ENCODE data around the gene CRAT. TPM values are rescaled to one million over a fixed set of nuclear protein-coding genes. Genes with fewer than 3 reads are reported as not detected.

CRAT gene
- polyA plus RNA-seq, 3 donors = 38.0 to 48.9 (median 45.9) TPM

DNA sequence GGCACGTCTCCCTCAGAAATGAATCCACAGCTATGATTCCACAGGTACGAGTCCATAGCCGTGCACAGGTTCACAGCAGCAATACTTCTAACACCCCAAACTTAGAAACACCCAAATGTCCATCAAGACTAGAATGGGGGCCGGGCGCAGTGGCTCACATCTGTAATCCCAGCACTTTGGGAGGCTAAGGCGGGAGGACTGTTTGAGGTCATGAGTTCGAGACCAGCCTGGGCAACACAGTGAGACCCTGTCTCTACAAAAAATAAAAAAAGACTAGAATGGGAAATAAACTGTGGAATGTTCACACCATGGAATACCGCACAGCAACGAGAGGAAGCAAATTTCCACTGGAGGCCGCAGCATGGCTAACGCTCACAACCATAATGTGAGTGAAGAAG lies 34.0 kb downstream of the CRAT start:
- DNase-seq (ENCODE audit: extremely low read depth in 1 of 11, low read depth in 9 of 11, low spot score in 4 of 11) = no peak

DNA sequence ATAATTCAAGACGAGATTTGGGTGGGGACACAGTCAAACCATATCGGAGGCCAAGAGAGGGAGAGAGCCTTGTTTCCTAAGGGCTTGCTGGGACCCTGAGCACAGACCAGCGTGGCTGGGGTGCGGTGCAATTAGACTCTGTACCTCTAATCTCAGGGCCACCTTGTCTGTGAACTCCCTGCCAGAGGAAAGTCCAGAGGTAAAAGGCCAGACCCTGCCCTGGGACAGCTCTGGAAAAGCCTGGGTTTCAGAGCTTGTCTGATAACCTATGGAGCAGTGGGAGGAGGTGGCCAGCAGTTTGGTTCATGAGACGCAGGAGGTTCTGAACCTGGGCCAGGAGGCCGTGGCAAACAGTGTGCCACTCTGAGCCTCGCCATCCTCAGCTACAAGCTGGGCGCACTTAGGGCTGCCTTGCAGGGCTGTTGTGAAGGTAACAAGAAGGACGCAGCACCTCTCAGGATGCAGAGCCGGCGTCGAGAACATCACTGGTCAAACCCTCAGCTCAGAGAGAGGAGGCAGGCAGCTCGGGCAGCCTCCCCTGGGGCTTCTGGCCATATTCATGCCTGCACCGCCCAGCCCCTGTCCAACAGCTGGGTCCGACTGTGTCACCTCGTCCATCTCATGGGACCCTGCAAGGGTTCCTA lies 34.5 kb downstream of the CRAT start:
- no peak for DNase-seq (ENCODE audit: extremely low read depth in 1 of 11, low read depth in 9 of 11, low spot score in 4 of 11)

DNA sequence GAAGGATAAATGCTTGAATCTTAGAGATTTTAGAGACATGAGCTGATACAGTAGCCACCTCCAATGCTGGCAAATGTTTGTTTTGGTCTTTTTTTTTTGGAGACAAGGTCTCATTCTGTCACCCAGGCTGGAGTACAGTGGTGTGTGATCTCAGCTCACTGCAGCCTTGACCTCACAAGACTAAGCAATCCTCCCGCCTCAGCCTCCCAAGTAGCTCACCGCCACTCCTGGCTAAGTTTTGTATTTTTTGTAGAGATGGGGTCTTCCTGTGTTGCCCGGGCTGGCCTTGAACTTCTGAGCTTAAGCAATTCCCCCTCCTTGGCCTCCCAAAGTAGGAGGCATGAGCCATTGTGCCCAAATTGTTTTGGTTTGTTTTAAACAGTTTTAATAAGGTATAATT lies 36.5 kb downstream of the CRAT start:
- no peak for DNase-seq (ENCODE audit: extremely low read depth in 1 of 11, low read depth in 9 of 11, low spot score in 4 of 11)

DNA sequence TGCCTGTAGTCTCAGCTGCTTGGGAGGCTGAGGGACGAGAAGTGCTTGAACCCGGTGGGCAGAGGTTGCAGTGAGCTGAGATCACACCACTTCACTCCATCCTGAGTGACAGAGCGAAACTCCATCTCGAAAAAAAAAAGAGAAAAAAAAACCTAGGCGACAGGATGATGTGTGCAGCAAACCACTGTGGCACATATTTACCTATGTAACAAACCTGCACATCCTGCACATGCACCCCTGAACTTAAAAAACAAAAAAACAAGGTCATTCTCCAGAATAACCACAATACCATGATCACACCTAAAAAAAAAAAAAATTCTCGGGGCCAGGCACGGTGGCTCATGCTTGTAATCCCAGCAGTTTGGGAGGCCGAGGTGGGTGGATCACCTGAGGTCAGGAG lies 37.2 kb downstream of the CRAT start:
- DNase-seq (ENCODE audit: extremely low read depth in 1 of 11, low read depth in 9 of 11, low spot score in 4 of 11) = no peak

DNA sequence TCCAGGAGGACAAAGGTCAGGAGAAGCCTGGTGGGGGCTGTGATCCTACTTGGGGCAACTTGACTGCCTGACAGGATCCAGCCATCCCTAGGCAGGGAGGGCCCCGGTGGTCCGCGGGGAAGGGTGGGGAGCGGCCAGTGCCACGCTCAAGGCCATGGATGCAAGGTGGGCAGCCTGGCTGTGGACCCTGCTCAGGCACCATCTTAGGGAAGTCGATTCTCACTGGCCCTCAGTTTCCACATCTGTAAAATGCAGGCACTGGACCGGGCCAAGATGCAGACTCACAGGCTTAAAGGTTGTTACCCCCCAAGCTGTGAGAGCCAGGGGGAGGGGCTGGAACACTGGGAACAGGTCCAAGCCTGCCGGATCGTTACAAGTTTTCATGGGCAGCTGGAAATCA lies 38.4 kb downstream of the CRAT start:
- DNase-seq (ENCODE audit: extremely low read depth in 1 of 11, low read depth in 9 of 11, low spot score in 4 of 11) = no peak

DNA sequence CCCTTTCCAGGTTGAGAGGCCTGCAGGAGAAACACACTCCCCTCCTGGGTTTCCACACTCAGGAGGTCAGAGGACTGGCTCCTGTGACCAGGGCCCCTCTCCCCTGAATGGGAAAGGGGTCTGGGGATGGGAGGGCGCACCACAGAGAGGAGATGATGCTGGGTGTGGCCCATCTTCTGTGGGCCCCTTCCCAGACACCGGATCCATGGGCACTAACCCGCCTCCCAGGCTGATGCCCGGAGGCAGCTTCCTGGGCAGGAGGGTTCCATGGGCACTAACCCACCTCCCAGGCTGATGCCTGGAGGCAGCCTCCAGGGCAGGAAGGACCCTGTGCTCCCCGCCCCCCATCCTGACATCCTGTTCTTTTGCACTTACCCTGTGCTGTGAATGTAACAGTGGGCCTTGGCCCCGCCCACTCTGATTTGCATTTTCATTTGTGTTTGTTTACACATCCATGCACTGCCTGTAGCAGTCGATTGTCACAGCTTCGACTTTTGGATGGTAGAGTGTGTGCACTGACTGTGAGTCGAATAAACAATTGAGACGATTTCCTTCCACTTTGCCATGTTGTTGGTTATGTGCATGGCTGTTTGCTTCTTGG lies 39.0 kb downstream of the CRAT start:
- no peak for DNase-seq (ENCODE audit: extremely low read depth in 1 of 11, low read depth in 9 of 11, low spot score in 4 of 11)

DNA sequence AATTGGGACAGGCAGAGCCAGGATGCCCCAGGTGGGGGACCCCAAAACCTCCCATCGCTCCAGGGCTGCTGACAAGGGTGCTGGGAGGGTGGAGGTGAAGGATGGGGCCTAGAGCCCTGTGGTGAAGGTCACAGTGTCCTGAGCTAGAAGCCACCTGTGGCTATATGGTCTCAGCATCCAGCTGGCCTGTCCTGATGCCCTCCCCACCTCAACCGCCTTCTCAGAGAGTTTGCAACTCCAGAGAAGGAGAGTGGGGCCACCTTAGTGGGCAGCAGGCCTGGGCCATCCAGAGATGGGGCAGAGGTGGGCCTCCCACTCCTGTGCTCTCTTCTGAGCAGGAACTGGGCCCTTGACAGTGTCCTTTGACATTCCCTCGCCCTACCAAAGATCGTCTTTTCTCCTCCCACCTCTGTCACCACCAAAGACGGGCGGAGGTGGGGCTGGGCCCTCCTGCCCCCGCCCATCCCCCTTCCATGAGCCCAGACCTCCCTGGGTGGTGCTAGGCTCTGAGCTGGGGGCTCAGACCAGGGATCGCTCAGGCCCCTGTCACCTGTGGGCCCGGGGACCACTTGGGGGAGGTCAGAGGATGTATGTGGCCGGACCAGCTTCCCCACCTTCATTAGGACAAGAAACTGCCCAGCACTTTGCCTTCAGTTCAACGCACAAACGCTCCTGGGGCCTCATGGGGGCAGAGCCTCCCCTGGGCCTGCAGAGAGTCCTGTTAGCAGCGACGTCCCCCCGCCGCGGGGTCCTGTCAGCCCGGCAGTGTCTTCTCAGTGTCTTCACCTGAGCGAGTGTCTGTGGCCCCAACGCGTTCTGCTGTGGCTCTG lies 39.7 kb downstream of the CRAT start:
- no peak for DNase-seq (ENCODE audit: extremely low read depth in 1 of 11, low read depth in 9 of 11, low spot score in 4 of 11)

DNA sequence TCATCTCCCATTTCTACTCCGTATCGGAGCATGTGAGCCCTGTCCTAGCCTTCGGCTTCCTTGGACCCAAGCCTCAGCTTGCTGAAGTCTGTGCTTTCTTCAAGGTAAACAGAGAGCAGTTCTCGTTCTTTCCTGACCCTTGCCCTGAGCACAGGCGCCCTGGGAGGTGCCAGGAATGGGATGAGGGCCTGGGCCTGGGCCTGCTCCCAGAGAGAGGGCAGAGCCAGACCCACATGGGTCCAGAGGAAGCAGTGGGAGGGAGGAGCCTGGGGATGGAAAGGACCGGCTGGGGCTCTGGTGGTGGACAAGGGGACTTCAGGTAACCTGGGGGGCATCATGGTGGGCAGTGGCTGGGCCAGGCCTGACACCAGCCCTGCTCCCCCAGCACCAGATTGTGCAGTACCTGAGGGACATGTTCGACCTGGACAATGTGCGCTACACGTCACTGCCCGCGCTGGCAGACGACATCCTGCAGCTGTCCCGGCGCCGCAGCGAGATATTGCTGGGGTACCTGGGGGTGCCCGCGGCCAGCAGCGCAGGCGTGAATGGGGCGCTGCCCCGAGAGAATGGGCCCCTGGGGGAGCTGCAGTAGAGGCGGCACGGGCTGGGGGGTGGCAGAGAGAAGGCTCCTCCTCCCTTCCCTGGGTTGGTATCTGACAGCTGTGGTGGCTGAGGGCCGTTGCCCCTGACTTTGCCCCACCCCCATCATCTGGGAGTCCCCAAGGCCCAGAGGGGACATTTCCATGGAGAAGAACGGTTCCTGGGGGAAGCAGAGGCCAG lies 40.5 kb downstream of the CRAT start:
- no peak for DNase-seq (ENCODE audit: extremely low read depth in 1 of 11, low read depth in 9 of 11, low spot score in 4 of 11)

DNA sequence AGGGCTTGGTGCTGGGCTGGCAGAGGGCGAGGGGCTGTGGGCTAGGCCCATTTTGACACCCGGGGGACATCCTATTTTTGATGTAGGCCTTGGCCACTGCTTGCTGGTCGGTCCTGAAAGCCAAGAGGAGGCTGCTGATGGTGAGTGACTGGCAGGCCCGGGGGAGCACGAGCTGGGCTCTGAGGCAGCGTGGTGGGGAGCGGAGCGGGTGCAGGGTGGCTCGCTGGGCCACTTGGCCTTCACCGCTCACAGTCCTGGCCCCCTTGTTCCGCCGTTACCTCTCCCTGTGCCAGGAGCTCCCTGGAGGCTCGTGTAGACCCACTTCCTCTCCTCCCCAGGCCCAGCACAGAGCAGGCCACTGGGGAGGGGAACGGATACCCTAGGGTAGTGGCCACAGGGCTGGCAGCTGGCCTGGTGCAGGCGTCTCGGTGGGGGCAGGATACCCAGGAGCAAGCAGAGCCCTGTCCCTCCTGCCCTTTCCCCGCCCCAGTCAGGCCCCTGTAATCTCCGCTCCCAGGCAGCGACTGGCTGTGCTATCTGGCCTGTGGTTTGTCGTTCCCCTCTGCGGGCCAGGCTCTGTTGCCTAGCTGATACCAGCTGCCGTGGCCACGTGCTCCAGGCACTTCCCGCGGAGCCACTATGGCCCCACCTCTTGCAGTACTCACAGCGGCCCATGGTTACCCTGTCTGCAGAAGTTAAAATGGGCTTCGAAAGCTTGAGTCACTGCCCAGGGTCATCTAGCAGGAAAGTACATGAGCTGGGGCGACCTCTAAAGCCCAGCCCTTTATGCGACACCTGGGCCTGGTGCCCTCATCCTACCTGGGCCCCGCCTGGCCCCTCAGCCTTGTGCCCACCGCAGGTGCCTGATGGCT lies 41.4 kb downstream of the CRAT start:
- no peak for DNase-seq (ENCODE audit: extremely low read depth in 1 of 11, low read depth in 9 of 11, low spot score in 4 of 11)

DNA sequence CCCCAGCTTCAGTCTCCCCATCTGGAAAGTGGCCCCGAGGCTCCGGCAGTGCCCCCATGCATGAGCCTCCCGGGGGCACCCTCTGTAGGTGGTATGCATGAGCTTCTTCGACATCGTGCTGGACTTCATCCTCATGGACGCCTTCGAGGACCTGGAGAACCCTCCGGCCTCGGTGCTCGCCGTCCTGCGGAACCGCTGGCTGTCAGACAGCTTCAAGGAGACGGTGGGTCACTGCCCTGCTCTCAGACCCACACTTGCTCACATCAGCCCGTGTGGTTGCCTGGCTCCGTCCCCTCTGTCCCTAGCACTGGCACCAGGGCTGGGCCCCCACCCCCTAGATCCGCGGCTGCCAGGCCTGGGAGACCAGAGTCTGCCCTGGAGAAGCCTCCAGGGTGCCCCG lies 42.5 kb downstream of the CRAT start:
- DNase-seq (ENCODE audit: extremely low read depth in 1 of 11, low read depth in 9 of 11, low spot score in 4 of 11) = no peak

DNA sequence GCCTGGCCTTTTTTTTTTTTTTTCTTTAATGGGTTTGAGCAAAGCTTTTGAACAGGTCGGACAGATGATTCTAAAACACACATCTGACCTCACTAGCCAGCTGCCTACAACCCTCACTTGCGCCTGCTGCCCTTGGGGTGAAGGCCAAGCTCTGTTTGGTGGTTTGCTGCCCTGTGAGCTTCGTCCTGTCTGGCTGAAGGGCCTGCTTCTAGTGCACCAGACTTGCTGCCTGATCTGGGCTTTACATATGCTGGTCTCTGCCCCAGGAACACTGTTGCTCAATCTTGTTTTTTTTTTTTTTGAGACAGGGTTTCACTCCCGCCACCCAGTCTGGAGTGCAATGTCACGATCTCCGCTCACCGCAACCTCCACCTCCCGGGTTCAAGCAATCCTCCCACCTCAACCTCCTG lies 46.1 kb downstream of the CRAT start:
- no peak for DNase-seq (ENCODE audit: extremely low read depth in 1 of 11, low read depth in 9 of 11, low spot score in 4 of 11)

DNA sequence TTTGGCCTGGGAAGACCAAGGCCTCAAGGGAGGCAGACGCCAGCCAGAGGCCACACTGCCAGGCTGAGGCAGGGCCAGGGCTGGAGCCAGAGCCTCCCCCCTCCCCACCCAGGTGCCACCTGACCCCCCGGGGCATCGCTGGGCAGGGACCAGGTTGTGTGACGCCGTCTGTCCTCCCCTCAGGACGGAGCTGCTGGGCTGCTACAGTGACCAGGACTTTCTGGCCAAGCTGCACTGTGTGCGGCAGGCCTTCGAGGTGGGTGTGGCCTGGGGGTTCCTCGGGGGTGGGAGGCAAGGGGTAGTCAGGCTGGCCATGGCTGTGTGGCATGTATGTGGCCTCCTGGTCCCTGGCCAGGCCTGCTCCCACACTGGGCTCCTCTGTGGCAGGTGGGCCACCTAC lies 47.5 kb downstream of the CRAT start:
- no peak for DNase-seq (ENCODE audit: extremely low read depth in 1 of 11, low read depth in 9 of 11, low spot score in 4 of 11)

DNA sequence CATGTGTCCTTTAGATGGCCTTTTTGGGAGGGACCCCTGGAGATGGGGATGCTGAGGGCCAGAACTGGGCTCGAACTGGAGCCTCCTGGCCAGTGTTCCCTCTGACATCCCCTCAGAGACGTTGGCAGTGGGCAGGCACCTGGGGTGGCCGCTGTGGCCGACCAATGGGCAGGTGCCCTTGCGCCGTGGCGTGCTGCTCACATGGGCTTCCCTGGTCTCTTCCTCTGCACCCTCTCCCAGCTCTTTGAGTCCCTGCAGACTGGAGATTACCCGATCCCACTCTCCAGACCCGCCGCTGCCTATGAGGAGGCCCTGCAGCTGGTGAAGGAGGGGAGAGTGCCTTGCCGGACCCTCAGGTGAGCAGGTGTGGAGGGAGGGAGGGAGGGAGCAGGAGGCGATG lies 49.6 kb downstream of the CRAT start:
- DNase-seq (ENCODE audit: extremely low read depth in 1 of 11, low read depth in 9 of 11, low spot score in 4 of 11) = no peak

DNA sequence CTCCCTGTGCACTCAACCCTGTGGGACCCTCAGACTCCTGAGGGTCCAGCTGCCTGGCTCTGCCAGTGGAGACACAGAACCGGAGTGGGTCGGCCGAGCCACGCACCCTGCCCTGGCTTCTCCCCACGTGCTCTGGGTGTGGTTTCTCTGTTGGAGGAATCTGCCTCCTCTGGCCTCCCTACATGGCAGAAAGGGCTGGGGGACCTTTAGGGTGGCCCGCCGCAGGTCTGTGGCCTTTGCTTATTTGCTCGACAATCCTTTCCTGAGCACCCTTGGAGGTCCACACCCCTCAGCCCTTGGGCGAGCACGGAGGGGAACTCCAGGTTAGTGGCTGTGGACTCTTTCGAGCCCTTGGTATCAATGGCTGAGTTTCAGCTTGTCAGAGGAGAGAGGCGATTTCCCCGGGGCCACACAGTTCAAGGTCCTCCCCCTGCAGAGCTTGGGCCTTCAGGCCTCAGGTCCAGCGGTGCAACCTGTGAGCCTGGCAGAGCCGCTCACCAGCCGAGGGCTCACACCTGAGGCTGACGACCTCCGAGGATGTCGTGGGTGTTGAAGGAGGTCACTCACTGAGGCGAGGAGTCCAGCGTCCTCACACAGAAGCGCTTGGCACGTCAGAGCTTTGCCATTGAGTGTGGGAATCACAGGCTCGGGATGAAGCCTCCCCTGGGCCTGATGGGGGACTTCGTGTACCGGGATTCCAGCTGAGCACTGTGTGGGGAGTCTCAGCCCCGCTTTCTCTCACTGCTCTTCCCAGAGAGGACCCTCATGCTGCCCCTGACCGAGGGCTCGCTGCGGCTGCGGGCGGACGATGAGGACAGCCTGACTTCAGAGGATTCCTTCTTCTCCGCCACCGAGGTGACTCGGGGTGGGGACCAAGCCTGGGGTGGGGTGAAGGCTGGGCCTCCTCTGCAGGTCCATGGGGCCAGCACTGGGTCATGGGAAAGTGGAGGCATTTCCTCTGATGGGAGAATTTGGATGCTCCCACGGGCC lies 50.5 kb downstream of the CRAT start:
- DNase-seq (ENCODE audit: extremely low read depth in 1 of 11, low read depth in 9 of 11, low spot score in 4 of 11) = no peak

DNA sequence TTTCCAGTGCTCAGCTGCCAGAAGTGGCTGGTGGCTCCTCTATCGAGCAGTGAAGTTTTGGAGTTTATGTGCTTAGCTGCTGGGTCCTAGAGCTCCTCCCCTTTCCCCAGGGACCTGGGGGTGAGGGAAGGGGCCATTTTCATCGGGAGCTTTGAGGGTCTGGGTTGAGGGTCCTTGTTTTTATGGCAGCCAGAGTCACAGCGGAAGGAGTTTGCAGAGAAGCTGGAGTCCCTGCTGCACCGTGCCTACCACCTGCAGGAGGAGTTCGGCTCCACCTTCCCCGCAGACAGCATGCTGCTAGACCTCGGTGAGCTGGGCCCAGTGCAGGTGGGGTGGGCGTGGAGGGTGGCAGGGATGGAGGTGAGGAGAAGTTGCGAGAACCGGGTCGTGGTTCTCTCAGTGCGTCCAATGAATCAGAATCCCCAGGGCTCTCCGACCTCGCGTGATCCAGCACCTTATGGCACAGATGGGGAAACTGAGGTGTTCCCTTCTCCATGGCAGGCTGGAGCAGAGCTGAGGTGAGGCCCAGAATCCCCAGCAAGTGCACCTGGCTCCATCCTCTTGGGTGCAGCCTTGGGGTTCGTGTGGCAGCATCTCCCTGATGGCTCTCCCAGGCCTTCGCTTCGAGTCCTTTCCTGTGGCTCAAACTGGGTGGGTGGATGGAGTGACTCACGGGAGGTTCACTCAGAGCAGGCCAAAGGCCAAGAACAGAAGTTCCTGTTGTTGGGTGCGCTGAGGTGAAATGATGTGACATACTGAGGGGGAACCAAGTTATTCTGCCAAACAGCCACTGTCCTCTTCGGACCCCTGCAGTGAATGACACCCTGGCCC lies 51.4 kb downstream of the CRAT start:
- no peak for DNase-seq (ENCODE audit: extremely low read depth in 1 of 11, low read depth in 9 of 11, low spot score in 4 of 11)

DNA sequence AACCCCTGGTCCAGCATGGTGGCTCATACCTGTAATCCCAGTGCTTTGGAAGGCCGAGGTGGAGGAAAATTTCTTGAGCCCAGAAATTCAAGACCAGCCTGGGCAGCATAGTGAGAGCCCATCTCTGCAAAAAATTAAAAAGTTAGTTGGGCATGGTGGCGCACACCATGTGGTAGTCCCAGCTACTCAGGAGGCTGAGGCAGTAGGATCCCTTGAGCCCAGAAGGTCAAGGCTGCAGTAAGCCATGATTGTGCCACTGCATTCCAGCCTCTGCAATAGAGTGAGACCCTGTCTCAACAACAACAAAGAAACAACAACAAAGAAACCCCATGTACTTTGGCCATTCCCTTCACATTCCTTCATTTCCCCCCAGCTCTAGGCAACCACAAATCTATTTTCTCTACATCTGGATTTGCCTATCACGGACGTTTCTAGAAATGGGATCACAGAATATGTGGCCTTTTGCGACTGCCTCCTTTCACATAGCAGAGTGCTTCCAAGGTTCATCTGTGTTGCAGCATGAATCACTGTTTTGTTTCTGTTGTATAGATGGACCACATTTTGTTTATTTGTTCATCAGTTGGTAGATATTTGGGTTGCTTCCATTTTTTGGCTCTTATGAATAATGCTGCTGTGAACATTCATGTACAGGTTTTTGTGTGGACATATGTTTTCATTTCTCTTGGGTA lies 56.3 kb downstream of the CRAT start:
- no peak for DNase-seq (ENCODE audit: extremely low read depth in 1 of 11, low read depth in 9 of 11, low spot score in 4 of 11)

Data from renal cortex interstitium (tissue), 11 donors.